Adipocyte (in vitro differentiated cells): ENCODE measurements around the gene ZNF598.
"Not testable (repeated sequence)": the region's sequence is repeated elsewhere in the genome, so short reads cannot be mapped to it uniquely, and the experiment has no call there.

ENCODE experiments used
- DNase-seq: peaks from one replicate; pipeline ENCODE4 v3.0.0-alpha.2; 2015; ENCODE audit warnings: low read depth
- H3K27me3 ChIP-seq: replicated peaks from 2 replicates; pipeline ENCODE4 v1.7.0; 2013; ENCODE audit warnings: mild to moderate bottlenecking, low read length, moderate library complexity; ENCODE audit not compliant: control insufficient read depth, insufficient read depth
- H3K36me3 ChIP-seq: 2 replicates; pipeline ENCODE4 v1.7.0; 2013; ENCODE audit warnings: low read length, mild to moderate bottlenecking, moderate library complexity; ENCODE audit not compliant: control insufficient read depth, insufficient read depth, severe bottlenecking
- H3K4me1 ChIP-seq: 2 replicates; pipeline ENCODE4 v1.7.0; 2013; ENCODE audit warnings: mild to moderate bottlenecking, low read length, moderate library complexity; ENCODE audit not compliant: control insufficient read depth, insufficient read depth
- H3K4me3 ChIP-seq: 2 replicates; pipeline ENCODE4 v1.7.0; 2013; ENCODE audit warnings: mild to moderate bottlenecking, low read length, moderate library complexity
- H3K9ac ChIP-seq: 2 replicates; pipeline ENCODE4 v1.7.0; 2013; ENCODE audit warnings: mild to moderate bottlenecking, low read length, moderate library complexity
- H3K9me3 ChIP-seq: 2 replicates; pipeline ENCODE4 v1.7.0; 2013; ENCODE audit warnings: mild to moderate bottlenecking, low read length, moderate library complexity; ENCODE audit not compliant: control insufficient read depth

Gene ZNF598

GRCh38 chr16:2039274-2040031 is 29.8 kb upstream of the ZNF598 start:
- H3K9me3 ChIP-seq: no peaks in the 10 kb centered on the region
- H3K36me3 ChIP-seq: no peaks in the 10 kb centered on the region
- peak overlapping the region; percentile 68 for H3K9ac ChIP-seq
- H3K4me1 ChIP-seq: peaks cover 34% of the 10 kb centered on the region
- no peaks in the 10 kb centered on the region for H3K27me3 ChIP-seq
- DNase-seq: peak; percentile 96
- no peak overlapping the region for H3K4me3 ChIP-seq

GRCh38 chr16:2038382-2039231 is 29.0 kb upstream of the ZNF598 start:
- no peak for DNase-seq
- no peaks in the 10 kb centered on the region for H3K36me3 ChIP-seq
- no peak overlapping the region for H3K4me3 ChIP-seq
- H3K9me3 ChIP-seq: no peaks in the 10 kb centered on the region
- H3K27me3 ChIP-seq: no peaks in the 10 kb centered on the region
- peak overlapping the region; percentile 68 for H3K9ac ChIP-seq
- H3K4me1 ChIP-seq: peaks cover 40% of the 10 kb centered on the region

GRCh38 chr16:2037647-2038381 is 28.2 kb upstream of the ZNF598 start:
- no peaks in the 10 kb centered on the region for H3K9me3 ChIP-seq
- H3K36me3 ChIP-seq: no peaks in the 10 kb centered on the region
- H3K9ac ChIP-seq: peak overlapping the region; percentile 46
- H3K4me3 ChIP-seq: no peak overlapping the region
- DNase-seq: no peak
- H3K4me1 ChIP-seq: peaks cover 46% of the 10 kb centered on the region
- no peaks in the 10 kb centered on the region for H3K27me3 ChIP-seq

- DNase-seq: no peak
- no peak overlapping the region for H3K4me3 ChIP-seq
- no peaks in the 10 kb centered on the region for H3K27me3 ChIP-seq
- H3K9me3 ChIP-seq: no peaks in the 10 kb centered on the region
- no peak overlapping the region for H3K9ac ChIP-seq
- H3K4me1 ChIP-seq: peaks cover 46% of the 10 kb centered on the region
- H3K36me3 ChIP-seq: no peaks in the 10 kb centered on the region
Observed at GRCh38 chr16:2037115-2037514, 27.5 kb upstream of the ZNF598 start.

GRCh38 chr16:2036200-2036966 is 26.8 kb upstream of the ZNF598 start:
- Histone ChIP-seq H3K36me3 (no peaks in the 10 kb centered on the region), H3K4me1 (peaks cover 46% of the 10 kb centered on the region), H3K27me3 (no peaks in the 10 kb centered on the region), H3K9ac (peak overlapping the region; percentile 82), H3K9me3 (no peaks in the 10 kb centered on the region), H3K4me3 (no peak overlapping the region)
- no peak for DNase-seq

- Histone ChIP-seq H3K9me3 (no peaks in the 10 kb centered on the region), H3K27me3 (no peaks in the 10 kb centered on the region), H3K36me3 (no peaks in the 10 kb centered on the region), H3K9ac (peak overlapping the region; percentile 82), H3K4me3 (peak overlapping the region; percentile 54), H3K4me1 (peaks cover 46% of the 10 kb centered on the region)
- peak; percentile 97 for DNase-seq
Observed at GRCh38 chr16:2035431-2036199, 26.0 kb upstream of the ZNF598 start.

- Histone ChIP-seq H3K9me3 (no peaks in the 10 kb centered on the region), H3K4me3 (peak overlapping the region; percentile 54), H3K4me1 (peaks cover 46% of the 10 kb centered on the region), H3K9ac (peak overlapping the region; percentile 82), H3K27me3 (no peaks in the 10 kb centered on the region), H3K36me3 (no peaks in the 10 kb centered on the region)
- DNase-seq: peak; percentile 26
Observed at GRCh38 chr16:2034696-2035430, 25.2 kb upstream of the ZNF598 start.

- H3K27me3 ChIP-seq, H3K9me3 ChIP-seq, H3K36me3 ChIP-seq: not testable (repeated sequence)
- Histone ChIP-seq H3K4me3 (peak overlapping the region; percentile 12), H3K9ac (peak overlapping the region; percentile 82), H3K4me1 (peaks cover 38% of the 10 kb centered on the region)
- peak; percentile 50 for DNase-seq
Observed at GRCh38 chr16:2033909-2034695, 24.5 kb upstream of the ZNF598 start.

GRCh38 chr16:2033057-2033908 is 23.7 kb upstream of the ZNF598 start:
- H3K9ac ChIP-seq: peak overlapping the region; percentile 76
- no peaks in the 10 kb centered on the region for H3K27me3 ChIP-seq
- H3K4me1 ChIP-seq: peaks cover 31% of the 10 kb centered on the region
- no peaks in the 10 kb centered on the region for H3K36me3 ChIP-seq
- peak overlapping the region; percentile 12 for H3K4me3 ChIP-seq
- no peaks in the 10 kb centered on the region for H3K9me3 ChIP-seq
- peak; percentile 87 for DNase-seq
